GM21423 (cell line): ENCODE measurements around the gene OR2L13.
"Not testable (repeated sequence)": the region's sequence is repeated elsewhere in the genome, so short reads cannot be mapped to it uniquely, and the experiment has no call there.

ENCODE experiments used
- ATAC-seq: cut with Tn5 transposase; IDR thresholded peaks from one replicate; pipeline ENCODE4 v1.9.1; 2021; ENCODE audit warnings: mild to moderate bottlenecking, moderate library complexity; ENCODE audit not compliant: unreplicated experiment

OR2L13 gene

GRCh38 chr1:248094884-248095283 is at the start of gene OR2L13:
TSS of gene OR2L13 (plus strand) at chr1:248095184. CDS start at chr1:248099376, 4,192 bp downstream.
- no peak for ATAC-seq

- ATAC-seq, result no peak
These were observed 49.8 kb upstream of the OR2L13 start for GRCh38 chr1:248045209-248045608.

GRCh38 chr1:248046536-248046935 is 48.4 kb upstream of the OR2L13 start, which contains the start of gene OR2L3:
TSS of gene OR2L3 (plus strand) at chr1:248046836. CDS start at chr1:248060682, 13,846 bp downstream.
- ATAC-seq, result no peak

- ATAC-seq, result no peak
These were observed 48.0 kb upstream of the OR2L13 start for GRCh38 chr1:248047008-248047407.

- ATAC-seq, result no peak
These were observed 40.3 kb upstream of the OR2L13 start for GRCh38 chr1:248054671-248055070.

- ATAC-seq, result no peak
These were observed 39.7 kb upstream of the OR2L13 start for GRCh38 chr1:248055261-248055660.

GRCh38 chr1:248065071-248065470 is 29.9 kb upstream of the OR2L13 start:
- no peak for ATAC-seq

- ATAC-seq, result no peak
These were observed 29.4 kb upstream of the OR2L13 start for GRCh38 chr1:248065604-248066003.

GRCh38 chr1:248083864-248084263 is 11.1 kb upstream of the OR2L13 start:
- not testable (repeated sequence) for ATAC-seq

- no peak for ATAC-seq
These were observed 3.5 kb downstream of the OR2L13 start for GRCh38 chr1:248098529-248098928.

GRCh38 chr1:248102847-248103246 is 7.9 kb downstream of the OR2L13 start:
- ATAC-seq, result no peak

- no peak for ATAC-seq
These were observed 16.2 kb downstream of the OR2L13 start for GRCh38 chr1:248111157-248111556.

- no peak for ATAC-seq
These were observed 19.9 kb downstream of the OR2L13 start for GRCh38 chr1:248114890-248115289.

GRCh38 chr1:248127653-248128052 is 32.7 kb downstream of the OR2L13 start:
- ATAC-seq, result no peak

- ATAC-seq, result no peak
These were observed 41.8 kb downstream of the OR2L13 start for GRCh38 chr1:248136811-248137210.

- no peak for ATAC-seq
These were observed 45.9 kb downstream of the OR2L13 start for GRCh38 chr1:248140846-248141245.

GRCh38 chr1:248143311-248143710 is 48.3 kb downstream of the OR2L13 start:
- ATAC-seq, result no peak

GRCh38 chr1:248144513-248145198 is 49.7 kb downstream of the OR2L13 start, which contains the start of gene OR2M5:
TSS of gene OR2M5 (plus strand) at chr1:248145148. CDS start at chr1:248145148, 0 bp downstream.
- ATAC-seq, result no peak
